ENCODE measurements around the gene NUDT7.

GRCh38 chr16:77785373-77785764 lies 63.1 kb downstream of the NUDT7 start:
- TF ChIP-seq POLR2AphosphoS5 (IDR thresholded peaks at IDR 0.05; ENCODE audit: low read depth, low read length) (no peak), TAF1 (IDR thresholded peaks at IDR 0.05; ENCODE audit: borderline replicate concordance, insufficient read depth, low read length) (no peak)
